SK-N-DZ (cell line): ENCODE data around the gene AUTS2.

Experiments
- DNase-seq: peaks from one replicate; pipeline ENCODE4 v3.0.0-alpha.2; 2015; ENCODE audit warnings: low spot score

The AUTS2 gene

GRCh38 chr7:70734411-70734810, 1136.1 kb downstream of the AUTS2 start:
- no peak for DNase-seq

GRCh38 chr7:70735313-70735712, 1137.0 kb downstream of the AUTS2 start:
- no peak for DNase-seq

GRCh38 chr7:70736715-70737460, 1138.6 kb downstream of the AUTS2 start:
- no peak for DNase-seq

DNA sequence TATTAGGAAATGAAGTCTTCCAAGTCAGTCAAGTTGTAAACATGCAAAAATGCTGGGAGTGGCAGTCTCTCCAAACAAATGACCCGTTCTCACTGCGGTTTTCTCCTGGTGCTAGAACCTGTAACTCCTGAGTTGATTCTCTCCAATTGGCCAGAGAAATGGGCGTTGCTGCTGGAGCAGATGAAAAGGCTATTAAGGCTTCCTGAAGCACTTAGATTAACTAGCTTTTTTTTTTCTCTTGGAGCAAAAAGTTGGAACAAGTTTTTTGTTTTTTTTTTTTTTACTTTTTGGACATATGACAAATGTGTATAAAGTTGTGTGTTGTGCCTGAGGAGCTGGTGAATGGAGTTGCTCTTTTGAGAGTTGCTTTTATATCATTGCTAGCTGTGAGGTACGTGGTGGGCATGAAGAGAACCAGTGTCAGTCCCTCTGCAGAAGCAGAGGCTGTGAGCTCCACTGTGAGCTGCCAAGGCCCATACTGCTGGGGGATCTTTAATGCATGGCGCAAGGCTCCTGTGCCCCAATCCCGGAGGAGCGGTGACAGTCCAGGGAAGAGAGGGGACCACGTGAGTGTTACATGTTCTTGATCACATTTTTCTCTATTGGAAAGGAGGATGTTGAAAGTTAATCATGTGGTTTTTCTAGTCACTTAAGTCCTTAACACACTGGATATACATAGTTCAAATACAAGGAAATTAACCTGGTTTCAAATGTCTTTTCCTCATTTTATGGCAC, 1140.0 kb downstream of the AUTS2 start:
- DNase-seq, result no peak

- no peak for DNase-seq
These were observed 1141.5 kb downstream of the AUTS2 start for GRCh38 chr7:70739646-70740210.

DNA sequence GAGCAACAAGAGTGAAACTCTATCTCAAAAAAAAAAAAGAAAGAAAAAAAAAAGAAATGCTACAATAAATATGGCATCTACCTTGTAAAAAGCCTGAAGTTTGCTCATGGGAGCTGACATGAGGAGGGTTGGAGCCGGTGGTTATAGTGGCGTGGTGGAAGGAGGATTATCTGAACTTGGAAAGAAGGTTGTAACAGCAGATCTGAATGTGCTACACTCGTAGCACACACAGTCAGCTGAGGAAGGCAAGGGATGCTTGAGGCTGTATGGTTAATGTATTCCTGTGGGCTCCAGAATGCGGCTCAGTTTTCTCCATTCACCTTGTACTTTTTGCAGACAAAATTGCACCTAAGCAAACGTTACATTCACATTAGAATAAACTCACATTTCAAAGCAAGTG, 1143.4 kb downstream of the AUTS2 start:
- no peak for DNase-seq

DNA sequence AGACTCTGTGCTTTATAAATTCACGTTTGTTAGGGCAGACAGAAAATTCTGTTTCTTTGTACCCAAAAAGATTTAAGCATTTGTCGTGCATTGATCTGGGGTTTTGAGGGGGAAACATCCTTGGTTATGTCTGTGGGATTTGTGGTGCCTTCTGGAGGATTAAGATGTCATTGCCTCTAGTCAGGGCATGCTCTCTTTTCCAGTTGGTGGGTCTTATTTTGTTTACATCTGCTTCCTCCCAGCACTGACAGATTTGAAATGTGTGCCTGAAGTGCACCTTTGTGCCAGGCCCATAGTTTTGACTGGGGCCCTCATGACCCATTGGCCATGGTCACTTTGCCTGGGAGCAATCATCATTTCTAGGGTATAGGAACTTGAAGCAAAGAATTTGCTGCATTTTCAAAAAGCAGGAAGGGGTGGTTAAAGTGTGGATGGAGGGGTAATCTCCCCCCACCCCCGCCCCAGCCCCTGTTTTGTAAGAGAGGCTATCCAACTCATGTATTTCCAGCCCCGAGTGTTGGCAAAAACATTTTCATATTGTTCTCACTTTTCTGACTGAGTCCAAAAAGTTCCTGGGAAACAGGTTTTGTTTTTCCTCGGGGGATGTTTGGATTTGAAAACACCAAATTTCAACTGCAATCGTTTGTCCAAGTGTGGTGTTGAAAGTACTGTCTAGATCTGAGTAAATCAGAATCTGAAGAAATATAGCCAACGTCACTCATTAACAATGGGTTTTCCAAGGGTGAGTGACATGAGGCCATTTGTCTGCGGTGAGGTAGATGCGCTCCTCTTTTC, 1145.5 kb downstream of the AUTS2 start:
- no peak for DNase-seq

DNA sequence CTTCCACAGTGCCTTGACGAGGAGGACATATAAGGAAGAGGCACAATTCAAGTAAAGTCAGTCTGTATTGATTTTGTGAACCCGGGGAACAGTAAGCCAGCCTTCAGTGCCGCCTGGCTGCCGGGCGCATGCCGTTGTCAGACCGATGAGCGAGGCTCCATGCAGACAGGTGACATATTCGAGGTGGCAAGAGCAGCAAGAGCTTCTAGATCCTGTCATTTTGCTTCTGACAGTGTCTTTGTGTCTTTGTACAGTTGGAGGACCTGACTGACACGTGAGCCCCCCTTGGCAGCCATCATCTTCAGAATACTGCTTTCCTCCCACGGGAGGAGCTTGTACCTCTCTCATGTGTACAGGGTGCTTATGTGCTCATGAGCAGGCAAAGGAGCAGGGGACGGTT, 1146.2 kb downstream of the AUTS2 start:
- no peak for DNase-seq

- no peak for DNase-seq
These were observed 1151.6 kb downstream of the AUTS2 start for GRCh38 chr7:70749831-70750230.

DNA sequence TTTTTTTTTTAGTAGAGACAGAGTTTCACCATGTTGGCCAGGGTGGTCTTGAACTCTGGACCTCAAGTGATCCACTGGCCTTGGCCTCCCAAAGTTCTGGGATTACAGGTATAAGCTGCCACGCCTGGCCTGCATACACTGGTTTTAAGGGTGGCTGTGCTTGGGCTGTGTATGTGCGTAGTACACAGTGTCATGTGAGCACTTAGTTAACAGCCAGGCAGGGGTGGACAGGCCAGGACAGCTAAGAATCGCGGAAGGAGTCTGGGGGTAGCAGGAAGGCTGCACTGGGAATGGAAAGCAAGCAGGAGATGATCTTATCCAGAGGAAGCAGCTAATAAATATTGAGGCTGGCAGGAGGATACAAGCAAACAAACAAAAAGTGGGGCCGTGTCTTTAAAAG, 1153.6 kb downstream of the AUTS2 start:
- no peak for DNase-seq

- DNase-seq, result no peak
These were observed 1154.5 kb downstream of the AUTS2 start for GRCh38 chr7:70752794-70753241.

DNA sequence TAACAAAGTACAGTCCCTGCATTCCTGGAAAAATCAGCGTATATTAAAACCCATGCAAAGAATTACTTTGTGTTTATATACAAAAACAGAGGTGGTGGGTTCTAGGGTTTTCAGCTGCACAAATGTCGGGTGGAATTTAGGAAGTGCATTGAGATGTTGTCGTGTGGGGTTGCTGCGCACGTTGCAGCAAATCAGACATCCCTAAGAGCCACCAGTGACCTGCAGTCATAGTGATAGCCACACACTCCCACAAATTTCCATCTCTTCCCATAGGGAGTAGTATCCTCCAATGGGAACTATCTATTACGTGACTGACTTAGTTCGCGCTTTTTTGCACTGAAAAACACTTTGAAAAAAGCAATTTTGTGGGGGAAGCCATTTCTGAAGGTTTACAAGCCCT, 1158.5 kb downstream of the AUTS2 start:
- no peak for DNase-seq

GRCh38 chr7:70758646-70759045, 1160.4 kb downstream of the AUTS2 start:
- DNase-seq, result no peak

DNA sequence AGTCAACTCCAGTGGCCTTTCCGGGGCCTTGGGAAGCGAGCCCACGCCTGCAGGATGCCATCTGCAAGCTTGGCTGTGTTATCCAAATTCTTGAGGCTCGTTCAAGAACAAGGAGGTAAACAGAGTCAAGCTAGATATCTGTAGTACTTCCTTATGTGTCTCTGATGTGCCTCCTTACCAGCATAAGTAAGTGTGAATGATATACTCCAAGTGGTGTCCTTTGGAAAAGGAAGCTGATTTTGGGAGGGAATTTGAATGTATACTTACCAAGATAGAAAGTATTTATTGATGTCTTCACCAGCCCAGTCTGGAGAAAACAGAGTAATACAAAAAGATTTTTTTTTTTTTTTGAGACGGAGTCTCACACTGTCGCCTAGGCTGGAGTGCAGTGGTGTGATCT, 1161.4 kb downstream of the AUTS2 start:
- DNase-seq, result no peak

GRCh38 chr7:70761711-70762328, 1163.5 kb downstream of the AUTS2 start:
- DNase-seq, result no peak

DNA sequence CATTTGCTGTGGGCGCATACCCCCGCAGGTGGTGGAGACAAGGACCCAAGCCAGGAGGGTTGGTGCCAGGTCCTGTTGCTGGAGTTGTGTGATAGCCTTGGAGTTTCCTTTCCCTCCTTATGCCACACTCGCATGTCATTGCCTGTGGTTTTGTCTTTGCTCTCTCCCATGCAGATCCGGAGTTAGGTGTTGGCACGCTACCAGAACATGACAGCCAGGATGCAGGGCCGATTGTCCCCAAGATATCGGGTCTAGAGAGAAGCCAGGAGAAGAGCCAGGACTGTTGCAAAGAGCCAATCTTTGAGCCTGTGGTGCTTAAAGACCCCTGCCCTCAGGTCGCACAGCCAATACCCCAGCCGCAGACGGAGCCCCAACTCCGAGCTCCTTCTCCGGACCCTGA, 1164.4 kb downstream of the AUTS2 start:
- no peak for DNase-seq

- DNase-seq, result no peak
These were observed 1165.9 kb downstream of the AUTS2 start for GRCh38 chr7:70763961-70764691.

DNA sequence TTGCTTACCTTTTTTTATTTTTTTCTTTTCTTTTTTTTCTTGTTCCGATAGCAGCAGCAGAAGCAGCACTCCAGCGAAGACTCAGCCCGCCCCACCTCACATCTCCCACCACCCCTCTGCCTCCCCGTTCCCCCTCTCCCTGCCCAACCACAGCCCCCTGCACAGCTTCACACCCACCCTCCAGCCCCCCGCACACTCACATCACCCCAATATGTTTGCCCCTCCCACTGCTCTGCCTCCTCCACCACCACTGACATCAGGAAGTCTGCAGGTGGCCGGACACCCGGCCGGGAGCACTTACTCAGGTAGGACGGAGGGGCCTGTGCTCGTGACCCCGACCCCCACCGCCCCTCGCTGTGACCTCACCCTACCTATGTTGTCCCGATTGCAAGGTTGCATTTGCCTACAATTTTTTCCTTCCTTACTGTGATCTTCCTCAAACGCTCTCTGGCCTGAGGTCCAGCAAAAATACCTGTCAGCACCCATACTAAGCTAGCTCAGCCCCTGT, 1166.5 kb downstream of the AUTS2 start:
- DNase-seq, result no peak

DNA sequence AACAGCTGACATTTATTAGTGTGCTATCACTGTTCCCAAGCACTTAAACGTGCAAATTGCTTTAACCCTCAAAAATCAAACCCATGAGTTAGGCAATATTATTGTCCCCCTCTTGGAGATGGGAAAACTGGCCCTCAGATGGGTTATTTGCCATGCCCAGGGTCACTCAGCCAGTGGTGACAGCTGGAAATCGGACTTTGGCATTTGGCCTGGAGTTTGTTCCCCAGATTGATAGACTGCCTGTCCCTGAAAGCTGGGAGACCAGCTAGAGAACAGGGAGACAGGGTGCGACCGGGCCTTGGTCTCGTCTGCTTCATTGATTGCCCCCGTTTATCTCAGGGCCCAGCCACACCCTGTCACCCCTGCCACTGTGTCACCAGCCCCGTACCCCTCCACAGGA, 1167.4 kb downstream of the AUTS2 start:
- DNase-seq, result no peak

DNA sequence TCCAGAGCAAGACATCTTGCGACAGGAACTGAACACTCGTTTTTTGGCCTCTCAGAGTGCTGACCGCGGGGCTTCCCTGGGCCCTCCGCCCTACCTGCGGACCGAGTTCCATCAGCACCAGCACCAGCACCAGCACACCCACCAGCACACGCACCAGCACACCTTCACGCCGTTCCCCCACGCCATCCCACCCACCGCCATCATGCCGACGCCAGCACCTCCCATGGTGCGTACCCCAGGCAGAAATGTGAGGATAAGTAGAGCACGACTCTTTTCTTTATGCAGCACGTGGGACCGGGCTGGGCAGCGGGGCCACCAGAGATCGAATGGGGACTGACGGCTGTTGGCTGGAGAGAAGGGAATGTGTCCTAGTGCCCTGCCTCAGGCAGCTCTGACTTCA, 1167.8 kb downstream of the AUTS2 start:
- DNase-seq, result no peak

DNA sequence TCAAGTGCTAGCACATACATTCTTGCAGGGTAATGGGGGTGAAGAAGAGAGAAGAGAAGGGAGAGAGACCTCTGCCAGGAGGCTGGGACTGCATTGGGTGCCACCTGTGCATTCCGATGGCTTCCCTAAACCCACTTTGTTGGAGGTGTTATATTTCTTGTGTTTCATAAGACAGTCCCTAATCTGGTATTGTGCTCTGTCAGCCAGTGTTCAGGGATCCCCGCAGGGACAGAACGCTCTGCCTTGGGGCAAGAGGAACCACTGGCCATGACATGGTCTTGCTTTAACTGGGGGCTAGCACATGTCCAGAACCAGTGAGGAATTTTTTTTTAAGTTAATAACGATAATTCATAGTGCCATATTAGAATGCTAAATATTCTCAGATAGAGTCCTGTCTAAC, 1168.4 kb downstream of the AUTS2 start:
- DNase-seq, result no peak
